Measurements from ENCODE around the gene CTNNA3. TPM values are rescaled to one million over a fixed set of nuclear protein-coding genes. Genes with fewer than 3 reads are reported as not detected.
A peak's percentile ranks its signal among the peaks of the same experiment; 100 is the strongest.

The CTNNA3 gene
- total and polyA plus RNA-seq, 12 donors = 2.0 to 213 (median 171) TPM

DNA sequence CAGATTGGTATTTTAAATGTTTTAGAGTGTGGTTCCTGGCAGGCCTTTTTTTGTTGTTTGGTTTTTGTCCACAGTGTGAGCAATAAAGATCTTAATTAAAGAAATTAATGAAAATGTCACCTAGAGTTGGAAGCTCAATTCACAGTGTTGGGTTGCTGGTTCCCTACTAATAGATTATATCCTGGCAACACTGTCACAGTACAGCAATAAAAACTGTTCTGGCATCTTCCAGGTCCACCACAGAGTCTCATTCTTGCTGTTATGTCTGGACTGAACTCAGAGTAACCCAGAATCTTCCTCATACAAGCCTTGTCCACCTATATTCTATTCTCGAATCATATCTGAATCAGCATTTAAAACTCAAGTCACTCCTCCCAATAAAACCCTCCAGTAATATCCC is 982.6 kb downstream of the CTNNA3 start:
- H3K9me3 ChIP-seq = no peaks in the 10 kb centered on the region
- TF ChIP-seq, protein P1, sequence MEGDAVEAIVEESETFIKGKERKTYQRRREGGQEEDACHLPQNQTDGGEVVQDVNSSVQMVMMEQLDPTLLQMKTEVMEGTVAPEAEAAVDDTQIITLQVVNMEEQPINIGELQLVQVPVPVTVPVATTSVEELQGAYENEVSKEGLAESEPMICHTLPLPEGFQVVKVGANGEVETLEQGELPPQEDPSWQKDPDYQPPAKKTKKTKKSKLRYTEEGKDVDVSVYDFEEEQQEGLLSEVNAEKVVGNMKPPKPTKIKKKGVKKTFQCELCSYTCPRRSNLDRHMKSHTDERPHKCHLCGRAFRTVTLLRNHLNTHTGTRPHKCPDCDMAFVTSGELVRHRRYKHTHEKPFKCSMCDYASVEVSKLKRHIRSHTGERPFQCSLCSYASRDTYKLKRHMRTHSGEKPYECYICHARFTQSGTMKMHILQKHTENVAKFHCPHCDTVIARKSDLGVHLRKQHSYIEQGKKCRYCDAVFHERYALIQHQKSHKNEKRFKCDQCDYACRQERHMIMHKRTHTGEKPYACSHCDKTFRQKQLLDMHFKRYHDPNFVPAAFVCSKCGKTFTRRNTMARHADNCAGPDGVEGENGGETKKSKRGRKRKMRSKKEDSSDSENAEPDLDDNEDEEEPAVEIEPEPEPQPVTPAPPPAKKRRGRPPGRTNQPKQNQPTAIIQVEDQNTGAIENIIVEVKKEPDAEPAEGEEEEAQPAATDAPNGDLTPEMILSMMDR (IDR thresholded peaks at IDR 0.05) = no peak
- DNase-seq (no peak), ATAC-seq (peak in 4 of 8 donors; percentile 41 to 92 (median 53))
- intact Hi-C loops (cut with DNase I) = no loop called here
- H3K4me3 ChIP-seq = no peak overlapping the region
- H3K36me3 ChIP-seq = no peaks in the 10 kb centered on the region
- WGBS, 2 donors = 80 to 91% methylated on average over 1 of the region's 1 CpG
- no peaks in the 10 kb centered on the region for H3K27me3 ChIP-seq
- no peaks in the 10 kb centered on the region for H3K4me1 ChIP-seq
- no peak overlapping the region for H3K27ac ChIP-seq

DNA sequence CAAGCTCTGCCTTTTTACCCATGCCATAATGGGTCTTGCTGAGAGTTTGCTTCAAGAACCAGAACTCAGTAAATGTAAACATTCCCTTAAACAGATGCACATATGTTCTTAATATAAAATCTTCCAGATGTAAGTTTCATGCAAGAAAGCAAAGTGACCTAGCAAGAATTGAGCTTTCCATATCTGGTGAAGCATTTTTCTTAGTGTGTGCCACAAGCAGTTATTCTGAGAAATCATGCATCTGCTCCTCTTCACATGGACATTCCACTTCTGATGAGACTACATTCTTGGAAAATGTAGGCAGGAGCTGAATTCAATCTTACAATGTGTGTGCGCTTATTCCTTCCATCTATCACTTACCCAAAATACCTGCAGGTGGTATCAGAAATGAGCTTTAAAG is 997.9 kb downstream of the CTNNA3 start:
- ATAC-seq = no peak
- H3K4me3 ChIP-seq = no peak overlapping the region
- intact Hi-C loops (cut with DNase I) = no loop called here
- no peaks in the 10 kb centered on the region for H3K36me3 ChIP-seq
- WGBS, 2 donors = 80 to 82% methylated on average over 1 of the region's 1 CpG
- peaks cover 0 to 5% (median 0%) of the 10 kb centered on the region in 9 donors for H3K4me1 ChIP-seq
- DNase-seq = no peak
- H3K27ac ChIP-seq = no peak overlapping the region
- H3K27me3 ChIP-seq = no peaks in the 10 kb centered on the region
- TF ChIP-seq, protein P1 (IDR thresholded peaks at IDR 0.05) = no peak
- H3K9me3 ChIP-seq = peaks cover 0 to 2% (median 0%) of the 10 kb centered on the region in 11 donors

DNA sequence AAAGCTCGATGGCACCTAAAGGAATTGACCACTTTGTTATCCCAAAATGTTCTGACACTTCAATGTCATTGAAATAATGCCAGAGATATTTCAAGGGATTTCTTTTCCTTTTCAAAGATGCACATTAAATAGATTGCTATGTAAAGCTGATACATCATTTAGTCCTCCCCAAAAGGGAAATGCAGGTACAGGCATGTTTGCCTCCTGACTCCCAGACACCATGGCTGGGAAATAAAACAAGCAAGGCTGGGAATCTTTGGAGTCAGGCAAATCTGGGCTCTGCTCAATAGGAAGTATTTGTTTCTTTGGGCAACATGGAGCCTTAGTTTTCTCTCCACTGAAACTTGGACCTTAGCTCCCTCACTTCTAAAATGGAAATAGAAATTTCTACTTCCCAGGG is 1000.9 kb downstream of the CTNNA3 start:
- Histone ChIP-seq H3K27me3 (no peaks in the 10 kb centered on the region), H3K4me3 (no peak overlapping the region), H3K27ac (no peak overlapping the region), H3K36me3 (no peaks in the 10 kb centered on the region), H3K4me1 (peaks cover 0 to 5% (median 0%) of the 10 kb centered on the region in 9 donors), H3K9me3 (peaks cover 0 to 3% (median 0%) of the 10 kb centered on the region in 11 donors)
- TF ChIP-seq, protein P1 (IDR thresholded peaks at IDR 0.05) = no peak
- DNase-seq (no peak), ATAC-seq (no peak)
- 41 to 75% methylated on average over 1 of the region's 1 CpG for WGBS, 2 donors
- intact Hi-C loops (cut with DNase I) = loop anchor here in 1 of 10 donors (1.0 kb wide), 1 partner anchor 44 kb away; no protein-coding TSS in a partner anchor

DNA sequence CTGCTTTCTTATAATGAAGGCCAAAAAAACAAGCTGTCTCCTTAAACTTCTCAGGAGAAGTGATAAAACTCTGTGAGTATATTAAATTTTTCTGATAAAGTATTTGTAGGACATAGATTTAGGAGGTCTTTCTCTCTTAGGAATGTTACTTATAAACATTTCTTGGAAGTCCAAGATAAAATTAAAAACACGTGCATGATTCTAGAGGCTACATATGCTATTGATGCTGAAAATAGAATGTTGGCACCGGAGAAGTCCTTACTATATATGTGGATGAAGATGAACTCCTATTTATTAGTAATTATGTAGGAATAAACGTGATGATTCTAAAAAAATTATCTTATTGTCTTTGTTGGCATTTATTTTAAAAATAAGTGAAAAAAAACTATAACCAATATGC is 1011.4 kb downstream of the CTNNA3 start:
- Histone ChIP-seq H3K4me3 (no peak overlapping the region), H3K27me3 (no peaks in the 10 kb centered on the region), H3K9me3 (no peaks in the 10 kb centered on the region), H3K27ac (no peak overlapping the region), H3K36me3 (no peaks in the 10 kb centered on the region), H3K4me1 (no peaks in the 10 kb centered on the region)
- 57% methylated on average over 3 of the region's 3 CpGs for WGBS, 2 donors
- ATAC-seq (no peak), DNase-seq (no peak)
- intact Hi-C loops (cut with DNase I) = no loop called here
- TF ChIP-seq, protein P1 (IDR thresholded peaks at IDR 0.05) = no peak
